Measurements from ENCODE around the gene MAGI2. TPM values are rescaled to one million over a fixed set of nuclear protein-coding genes. Genes with fewer than 3 reads are reported as not detected.
A peak's percentile ranks its signal among the peaks of the same experiment; 100 is the strongest.

MAGI2 gene
- total RNA-seq, 4 donors from 2014 or later = 0.90 to 2.4 (median 0.99) TPM

DNA sequence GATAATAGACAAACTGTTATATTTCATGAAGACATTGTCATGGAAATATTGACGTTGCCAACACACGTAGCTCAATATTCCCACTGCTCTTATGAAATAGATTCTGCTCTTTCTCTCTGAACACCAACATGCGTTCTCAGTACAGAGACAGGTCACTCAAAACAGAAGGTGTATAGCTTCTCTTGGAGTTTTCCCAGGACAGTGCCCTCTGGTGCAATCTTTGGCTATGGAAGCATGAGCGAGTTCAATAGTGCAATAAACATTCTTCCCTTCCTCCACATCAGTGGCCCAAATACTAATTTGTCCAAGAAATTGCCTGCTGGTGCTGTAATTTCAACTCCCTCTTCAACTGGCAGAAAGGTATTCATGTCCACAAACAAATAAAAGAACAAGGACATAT, 145.3 kb downstream of the MAGI2 start:
- H3K27me3 ChIP-seq = no peaks in the 10 kb centered on the region
- H3K4me1 ChIP-seq = peaks cover 0 to 9% of the 10 kb centered on the region in 2 donors
- DNase-seq (peak in 1 of 2 donors; percentile 12), ATAC-seq (peak; percentile 74 to 80)
- in situ Hi-C loops (cut with MboI; ENCODE audit: low sequenced_read_pairs in 4 of 4) (no loop called here), intact Hi-C loops (cut with DNase I; ENCODE audit: low total_unique reads) (no loop called here)
- H3K27ac ChIP-seq = no peak overlapping the region
- H3K9me3 ChIP-seq = no peaks in the 10 kb centered on the region
- no peaks in the 10 kb centered on the region for H3K36me3 ChIP-seq
- H3K4me3 ChIP-seq = no peak overlapping the region
- TF ChIP-seq POLR2A (IDR thresholded peaks at IDR 0.05) = no peak
- TF ChIP-seq, protein P1, sequence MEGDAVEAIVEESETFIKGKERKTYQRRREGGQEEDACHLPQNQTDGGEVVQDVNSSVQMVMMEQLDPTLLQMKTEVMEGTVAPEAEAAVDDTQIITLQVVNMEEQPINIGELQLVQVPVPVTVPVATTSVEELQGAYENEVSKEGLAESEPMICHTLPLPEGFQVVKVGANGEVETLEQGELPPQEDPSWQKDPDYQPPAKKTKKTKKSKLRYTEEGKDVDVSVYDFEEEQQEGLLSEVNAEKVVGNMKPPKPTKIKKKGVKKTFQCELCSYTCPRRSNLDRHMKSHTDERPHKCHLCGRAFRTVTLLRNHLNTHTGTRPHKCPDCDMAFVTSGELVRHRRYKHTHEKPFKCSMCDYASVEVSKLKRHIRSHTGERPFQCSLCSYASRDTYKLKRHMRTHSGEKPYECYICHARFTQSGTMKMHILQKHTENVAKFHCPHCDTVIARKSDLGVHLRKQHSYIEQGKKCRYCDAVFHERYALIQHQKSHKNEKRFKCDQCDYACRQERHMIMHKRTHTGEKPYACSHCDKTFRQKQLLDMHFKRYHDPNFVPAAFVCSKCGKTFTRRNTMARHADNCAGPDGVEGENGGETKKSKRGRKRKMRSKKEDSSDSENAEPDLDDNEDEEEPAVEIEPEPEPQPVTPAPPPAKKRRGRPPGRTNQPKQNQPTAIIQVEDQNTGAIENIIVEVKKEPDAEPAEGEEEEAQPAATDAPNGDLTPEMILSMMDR (IDR thresholded peaks at IDR 0.05 in 4 of 5, conservative IDR thresholded peaks at IDR 0.05 in 1 of 5) = peak in 1 of 5 experiments; percentile 20

DNA sequence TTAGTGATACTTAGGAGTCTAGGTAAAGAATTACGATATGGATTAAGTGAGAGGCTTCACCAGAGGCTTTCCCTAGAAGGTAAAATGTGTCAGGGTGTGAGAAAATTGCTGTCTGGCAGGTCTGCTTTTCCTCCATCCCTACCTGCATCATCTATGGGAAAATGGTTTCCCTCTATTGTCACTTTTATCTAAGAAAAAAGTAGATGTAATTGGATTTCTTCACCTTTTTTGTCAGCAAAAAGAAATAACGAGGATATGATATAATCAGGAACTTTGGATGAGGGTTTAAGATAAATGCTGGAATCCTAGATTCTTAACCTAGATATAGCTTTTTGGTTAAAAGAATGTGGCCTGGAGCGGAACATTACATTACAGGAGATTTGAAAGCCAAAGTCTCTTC, 146.1 kb downstream of the MAGI2 start:
- Histone ChIP-seq H3K27ac (no peak overlapping the region), H3K36me3 (no peaks in the 10 kb centered on the region), H3K9me3 (no peaks in the 10 kb centered on the region), H3K4me1 (peaks cover 0 to 9% of the 10 kb centered on the region in 2 donors), H3K27me3 (no peaks in the 10 kb centered on the region), H3K4me3 (no peak overlapping the region)
- intact Hi-C loops (cut with DNase I; ENCODE audit: low total_unique reads) = no loop called here
- ATAC-seq (no peak), DNase-seq (no peak)
- in situ Hi-C loops (cut with MboI; ENCODE audit: low sequenced_read_pairs in 4 of 4) = no loop called here
- TF ChIP-seq, protein P1 (IDR thresholded peaks at IDR 0.05 in 4 of 5, conservative IDR thresholded peaks at IDR 0.05 in 1 of 5) = no peak
- TF ChIP-seq POLR2A (IDR thresholded peaks at IDR 0.05) = no peak

DNA sequence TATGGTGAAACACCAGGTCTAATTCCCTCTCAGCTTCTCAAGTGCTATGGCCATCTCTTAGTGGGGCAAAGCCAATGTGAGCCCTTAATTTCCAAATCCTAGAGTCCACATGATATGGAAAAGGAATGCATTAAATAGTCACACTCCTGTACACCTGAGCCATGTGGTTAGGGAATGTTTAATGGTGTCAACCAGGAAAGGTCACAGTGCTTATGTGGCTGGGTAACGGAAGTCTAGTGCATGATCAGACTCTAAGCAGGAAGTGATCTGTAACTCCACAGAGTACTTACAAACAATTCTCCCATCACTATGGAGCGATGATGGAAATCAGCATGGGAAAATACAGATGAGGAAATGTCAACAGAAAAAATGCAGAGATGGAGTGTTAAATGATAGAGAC, 148.8 kb downstream of the MAGI2 start:
- TF ChIP-seq, protein P1 (IDR thresholded peaks at IDR 0.05 in 4 of 5, conservative IDR thresholded peaks at IDR 0.05 in 1 of 5) = no peak
- no peak for TF ChIP-seq POLR2A (IDR thresholded peaks at IDR 0.05)
- intact Hi-C loops (cut with DNase I; ENCODE audit: low total_unique reads) = no loop called here
- Histone ChIP-seq H3K4me3 (no peak overlapping the region), H3K36me3 (no peaks in the 10 kb centered on the region), H3K4me1 (peaks cover 0 to 9% of the 10 kb centered on the region in 2 donors), H3K9me3 (no peaks in the 10 kb centered on the region), H3K27me3 (no peaks in the 10 kb centered on the region), H3K27ac (no peak overlapping the region)
- in situ Hi-C loops (cut with MboI; ENCODE audit: low sequenced_read_pairs in 4 of 4) = no loop called here
- no peak for ATAC-seq
- no peak for DNase-seq

DNA sequence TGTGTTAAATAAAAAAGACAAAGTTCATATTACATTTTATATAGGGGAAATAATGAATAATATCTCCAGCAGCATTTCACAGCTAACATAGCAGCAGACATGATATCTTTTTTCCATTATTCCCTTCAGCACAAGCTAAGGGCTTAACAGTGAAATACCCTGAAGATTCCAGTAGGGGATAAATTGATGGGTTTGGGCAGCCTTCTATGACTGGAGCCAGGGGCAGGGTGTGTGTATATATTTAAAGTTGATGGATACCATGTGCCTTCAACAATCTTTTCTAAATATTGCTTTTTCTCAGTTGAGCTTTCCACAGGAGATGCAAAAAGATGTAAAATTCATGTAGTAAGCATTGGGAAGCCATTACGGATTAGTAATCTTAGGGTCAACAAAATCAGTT, 151.2 kb downstream of the MAGI2 start:
- Histone ChIP-seq H3K27ac (no peak overlapping the region), H3K4me3 (no peak overlapping the region), H3K27me3 (no peaks in the 10 kb centered on the region), H3K36me3 (no peaks in the 10 kb centered on the region), H3K9me3 (no peaks in the 10 kb centered on the region), H3K4me1 (no peaks in the 10 kb centered on the region)
- DNase-seq (no peak), ATAC-seq (no peak)
- intact Hi-C loops (cut with DNase I; ENCODE audit: low total_unique reads) = no loop called here
- no peak for TF ChIP-seq POLR2A (IDR thresholded peaks at IDR 0.05)
- TF ChIP-seq, protein P1 (IDR thresholded peaks at IDR 0.05 in 4 of 5, conservative IDR thresholded peaks at IDR 0.05 in 1 of 5) = no peak
- in situ Hi-C loops (cut with MboI; ENCODE audit: low sequenced_read_pairs in 4 of 4) = no loop called here

DNA sequence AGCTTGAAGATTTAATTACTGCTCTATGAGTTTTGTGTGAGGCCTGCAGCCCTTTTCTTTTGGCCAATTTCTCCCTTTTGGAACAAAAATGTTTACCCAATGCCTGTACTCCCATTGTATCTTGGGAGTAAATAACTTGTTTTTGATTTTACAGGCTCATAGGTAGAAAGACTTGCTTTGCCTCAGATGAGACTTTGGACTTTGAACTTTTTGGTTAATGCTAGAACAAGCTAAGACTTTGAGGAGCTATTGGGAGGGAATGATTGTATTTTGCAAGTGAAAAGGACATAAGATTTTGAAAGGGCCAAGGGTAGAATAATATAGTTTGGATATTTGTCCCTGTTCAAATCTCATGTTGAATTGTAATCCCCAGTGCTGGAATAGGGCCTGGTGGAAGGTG, 152.0 kb downstream of the MAGI2 start:
- in situ Hi-C loops (cut with MboI; ENCODE audit: low sequenced_read_pairs in 4 of 4) = no loop called here
- Histone ChIP-seq H3K9me3 (no peaks in the 10 kb centered on the region), H3K36me3 (no peaks in the 10 kb centered on the region), H3K4me1 (no peaks in the 10 kb centered on the region), H3K4me3 (no peak overlapping the region), H3K27me3 (no peaks in the 10 kb centered on the region), H3K27ac (no peak overlapping the region)
- ATAC-seq (no peak), DNase-seq (no peak)
- no peak for TF ChIP-seq POLR2A (IDR thresholded peaks at IDR 0.05)
- TF ChIP-seq, protein P1 (IDR thresholded peaks at IDR 0.05 in 4 of 5, conservative IDR thresholded peaks at IDR 0.05 in 1 of 5) = no peak
- intact Hi-C loops (cut with DNase I; ENCODE audit: low total_unique reads) = no loop called here
